ENCODE measurements around the gene SRCAP.

GRCh38 chr16:30700971-30701370 is 2.0 kb downstream of the SRCAP start:
- TF ChIP-seq EZH2phosphoT487 (IDR thresholded peaks at IDR 0.05; ENCODE audit: low read length): no peak
- TF ChIP-seq CTCF (IDR thresholded peaks at IDR 0.05; ENCODE audit: low read length): no peak
- no peak for TF ChIP-seq EZH2 (optimal IDR thresholded peaks at IDR 0.05; ENCODE audit: low read depth, low read length)

Measured in MM.1S (cell line).